ENCODE data around the gene IFT22. TPM values are rescaled to one million over a fixed set of nuclear protein-coding genes. Genes with fewer than 3 reads are reported as not detected.

IFT22 gene
- total and polyA plus RNA-seq, 2 of the 4 experiments (the other 2 are of a cell fraction) = 29.3 to 34.1 TPM

- ChIA-PET POLR2A (ENCODE audit: unreplicated experiment) (no interaction called here), CTCF (no interaction called here)
- in situ Hi-C loops (cut with MboI; ENCODE audit: low sequenced_read_pairs) = no loop called here
- no peak for TF ChIP-seq MXI1 (IDR thresholded peaks at IDR 0.05; ENCODE audit: borderline replicate concordance, low read depth, low read length)
- TF ChIP-seq MAZ (IDR thresholded peaks at IDR 0.05; ENCODE audit: borderline replicate concordance, low read depth, low read length) = no peak
- no peak for TF ChIP-seq FOS (IDR thresholded peaks at IDR 0.05; ENCODE audit: low read depth, low read length)
- TF ChIP-seq CEBPB (IDR thresholded peaks at IDR 0.05; ENCODE audit: low read depth, low read length) = no peak
- TF ChIP-seq CTCF (conservative IDR thresholded peaks at IDR 0.05; ENCODE audit: low read depth, low read length) = no peak
- TF ChIP-seq MAFK (IDR thresholded peaks at IDR 0.05; ENCODE audit: low read depth, low read length) = no peak
- no peak for TF ChIP-seq BHLHE40 (IDR thresholded peaks at IDR 0.05; ENCODE audit: low read depth, low read length)
- TF ChIP-seq ELK1 (IDR thresholded peaks at IDR 0.05; ENCODE audit: borderline replicate concordance, low read depth, low read length) = no peak
- no peak for TF ChIP-seq POLR2A (IDR thresholded peaks at IDR 0.05; ENCODE audit: low read depth, low read length)
- TF ChIP-seq CHD1 (IDR thresholded peaks at IDR 0.05; ENCODE audit: low read depth, low read length) = no peak
- no peak for TF ChIP-seq RCOR1 (IDR thresholded peaks at IDR 0.05; ENCODE audit: insufficient replicate concordance, low read length)
- TF ChIP-seq, protein P1, sequence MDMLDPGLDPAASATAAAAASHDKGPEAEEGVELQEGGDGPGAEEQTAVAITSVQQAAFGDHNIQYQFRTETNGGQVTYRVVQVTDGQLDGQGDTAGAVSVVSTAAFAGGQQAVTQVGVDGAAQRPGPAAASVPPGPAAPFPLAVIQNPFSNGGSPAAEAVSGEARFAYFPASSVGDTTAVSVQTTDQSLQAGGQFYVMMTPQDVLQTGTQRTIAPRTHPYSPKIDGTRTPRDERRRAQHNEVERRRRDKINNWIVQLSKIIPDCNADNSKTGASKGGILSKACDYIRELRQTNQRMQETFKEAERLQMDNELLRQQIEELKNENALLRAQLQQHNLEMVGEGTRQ (IDR thresholded peaks at IDR 0.05; ENCODE audit: low read depth, low read length) = no peak
- no peak for TF ChIP-seq RFX5 (IDR thresholded peaks at IDR 0.05; ENCODE audit: low read depth, low read length)
- no peak for TF ChIP-seq SMC3 (IDR thresholded peaks at IDR 0.05; ENCODE audit: low read depth, low read length)
- TF ChIP-seq RAD21 (IDR thresholded peaks at IDR 0.05; ENCODE audit: low read length) = no peak
- TF ChIP-seq NFE2L2 (IDR thresholded peaks at IDR 0.05; ENCODE audit: low read depth, low read length) = no peak
- H3K36me3 ChIP-seq (ENCODE audit: control insufficient read depth, insufficient read depth, low read length) = no peaks in the 10 kb centered on the region
- no TSS peak for BruUV-seq (replicated peaks)
- intact Hi-C loops (cut with micrococcal nuclease) = no loop called here
- peaks cover 4% of the 10 kb centered on the region for H3K27me3 ChIP-seq (ENCODE audit: control insufficient read depth, insufficient read depth, low read length)
- H2BK5ac ChIP-seq (ENCODE audit: low read depth, low read length, poor library complexity, severe bottlenecking) = no peak overlapping the region
- no peak overlapping the region for H3K56ac ChIP-seq (ENCODE audit: extremely low read depth, insufficient read depth, low read length)
- ATAC-seq (ENCODE audit: low read depth) = no peak
- no peak overlapping the region for H3K23ac ChIP-seq (ENCODE audit: low read depth, low read length)
- H3K27ac ChIP-seq (ENCODE audit: insufficient read depth, low read length) = no peak overlapping the region
- H2AK5ac ChIP-seq (ENCODE audit: low read depth, low read length) = no peak overlapping the region
- no peaks in the 10 kb centered on the region for H3K9me3 ChIP-seq (ENCODE audit: control insufficient read depth, insufficient read depth, low read length)
- no peak overlapping the region for H2BK120ac ChIP-seq (ENCODE audit: low read depth, low read length)
- no peak overlapping the region for H3K9ac ChIP-seq (ENCODE audit: low read depth, low read length)
- H4K20me1 ChIP-seq (ENCODE audit: insufficient read depth, low read length) = no peaks in the 10 kb centered on the region
- no peak overlapping the region for H3K4me3 ChIP-seq (ENCODE audit: insufficient read depth, low read depth, low read length)
- 61% methylated on average over 3 of the region's 7 CpGs; no CpG with 5 or more reads in 1 of the 2 experiments for WGBS, 2 experiments (ENCODE audit: extremely low coverage in 2 of 2, insufficient read length in 1 of 2)
- H3K4ac ChIP-seq (ENCODE audit: low read depth, low read length) = no peak overlapping the region
- no peak overlapping the region for H3K18ac ChIP-seq (ENCODE audit: low read depth, low read length)
- dilution Hi-C loops (cut with HindIII; ENCODE audit: low sequenced_read_pairs, unreplicated experiment) = no loop called here
- DNase-seq = no peak
- no peaks in the 10 kb centered on the region for H3K4me1 ChIP-seq (ENCODE audit: control insufficient read depth, insufficient read depth, low read length)
- no peak overlapping the region for H3K4me2 ChIP-seq (ENCODE audit: low read depth, low read length)
- H3K14ac ChIP-seq (replicated peaks; ENCODE audit: low read depth, low read length) = no peak overlapping the region
- H3K79me1 ChIP-seq (ENCODE audit: low read depth in 1 of 2, low read length in 2 of 2) = no peaks in the 10 kb centered on the region
- H4K5ac ChIP-seq (ENCODE audit: low read depth, low read length) = no peak overlapping the region
- no peak overlapping the region for H2BK20ac ChIP-seq (ENCODE audit: low read depth, low read length)
- H2AK9ac ChIP-seq (replicated peaks; ENCODE audit: low read depth, low read length, poor library complexity) = no peak overlapping the region
- H4K91ac ChIP-seq (ENCODE audit: insufficient read depth, low read depth, low read length) = no peak overlapping the region
- no peak overlapping the region for H2BK15ac ChIP-seq (ENCODE audit: low read depth, low read length)
- H3K9me1 ChIP-seq (ENCODE audit: insufficient read depth, low read length) = no peaks in the 10 kb centered on the region
- H2AFZ ChIP-seq (replicated peaks; ENCODE audit: low read length, poor library complexity) = no peak overlapping the region
- H4K8ac ChIP-seq (ENCODE audit: low read depth in 2 of 2, low read length in 2 of 2) = no peak overlapping the region
These were observed 21.3 kb upstream of the IFT22 start for GRCh38 chr7:101342892-101343291.
